ENCODE data around the gene ACTL7B. TPM values are rescaled to one million over a fixed set of nuclear protein-coding genes. Genes with fewer than 3 reads are reported as not detected.

Gene ACTL7B
- total and polyA plus RNA-seq, 10 of the 15 experiments (the other 5 are each of a cell fraction or from before 2014, with no cell fraction given): not detected

- ATAC-seq: no peak
- Histone ChIP-seq H4K20me1 (ENCODE audit: control insufficient read depth, insufficient read depth) (no peaks in the 10 kb centered on the region), H3K9me3 (replicated peaks; ENCODE audit: control insufficient read depth, insufficient read depth, low read length) (no peaks in the 10 kb centered on the region), H3K27ac (ENCODE audit: control insufficient read depth, insufficient read depth) (no peak overlapping the region), H3K36me3 (ENCODE audit: control insufficient read depth in 2 of 2, insufficient read depth in 2 of 2, low read length in 1 of 2) (peaks cover 6 to 18% of the 10 kb centered on the region in 2 experiments), H2AFZ (ENCODE audit: control insufficient read depth, low read depth, low read length) (no peak overlapping the region), H3K4me1 (ENCODE audit: control insufficient read depth, insufficient read depth, low read length) (no peaks in the 10 kb centered on the region), H3K27me3 (replicated peaks in 1 of 2; ENCODE audit: control insufficient read depth in 2 of 2, insufficient read depth in 2 of 2, low read length in 1 of 2) (no peaks in the 10 kb centered on the region), H3K4me3 (no peak overlapping the region), H3K4me2 (ENCODE audit: control insufficient read depth, insufficient read depth) (no peak overlapping the region), H3K79me2 (ENCODE audit: control insufficient read depth, insufficient read depth, low read length) (no peaks in the 10 kb centered on the region), H3K9ac (ENCODE audit: control insufficient read depth, insufficient read depth, low read length) (no peak overlapping the region)
- ChIA-PET CTCF (interaction anchor here (1.8 kb wide), 1 partner anchor 13 kb away, joined by 3 read pairs; no protein-coding TSS in a partner anchor), SMC1A (ENCODE audit: uncharacterized antibody, unreplicated experiment) (interaction anchor here (2.3 kb wide), 1 partner anchor 12 kb away, joined by 9 read pairs; no protein-coding TSS in a partner anchor), RAD21 (ENCODE audit: unreplicated experiment) (no interaction called here), POLR2A (no interaction called here)
- in situ Hi-C loops (cut with MboI): no loop called here
- DNase-seq (ENCODE audit: low read depth, low spot score): no peak
- TF ChIP-seq NR2F1 (conservative IDR thresholded peaks at IDR 0.05): no peak
- TF ChIP-seq NBN (IDR thresholded peaks at IDR 0.05): no peak
- no peak for TF ChIP-seq CHD1 (IDR thresholded peaks at IDR 0.05; ENCODE audit: low read depth, low read length)
- TF ChIP-seq, protein P1, sequence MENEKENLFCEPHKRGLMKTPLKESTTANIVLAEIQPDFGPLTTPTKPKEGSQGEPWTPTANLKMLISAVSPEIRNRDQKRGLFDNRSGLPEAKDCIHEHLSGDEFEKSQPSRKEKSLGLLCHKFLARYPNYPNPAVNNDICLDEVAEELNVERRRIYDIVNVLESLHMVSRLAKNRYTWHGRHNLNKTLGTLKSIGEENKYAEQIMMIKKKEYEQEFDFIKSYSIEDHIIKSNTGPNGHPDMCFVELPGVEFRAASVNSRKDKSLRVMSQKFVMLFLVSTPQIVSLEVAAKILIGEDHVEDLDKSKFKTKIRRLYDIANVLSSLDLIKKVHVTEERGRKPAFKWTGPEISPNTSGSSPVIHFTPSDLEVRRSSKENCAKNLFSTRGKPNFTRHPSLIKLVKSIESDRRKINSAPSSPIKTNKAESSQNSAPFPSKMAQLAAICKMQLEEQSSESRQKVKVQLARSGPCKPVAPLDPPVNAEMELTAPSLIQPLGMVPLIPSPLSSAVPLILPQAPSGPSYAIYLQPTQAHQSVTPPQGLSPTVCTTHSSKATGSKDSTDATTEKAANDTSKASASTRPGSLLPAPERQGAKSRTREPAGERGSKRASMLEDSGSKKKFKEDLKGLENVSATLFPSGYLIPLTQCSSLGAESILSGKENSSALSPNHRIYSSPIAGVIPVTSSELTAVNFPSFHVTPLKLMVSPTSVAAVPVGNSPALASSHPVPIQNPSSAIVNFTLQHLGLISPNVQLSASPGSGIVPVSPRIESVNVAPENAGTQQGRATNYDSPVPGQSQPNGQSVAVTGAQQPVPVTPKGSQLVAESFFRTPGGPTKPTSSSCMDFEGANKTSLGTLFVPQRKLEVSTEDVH (IDR thresholded peaks at IDR 0.05; ENCODE audit: low read depth, partially characterized antibody): no peak
- TF ChIP-seq KDM1A (IDR thresholded peaks at IDR 0.05; ENCODE audit: borderline replicate concordance): no peak
- no peak for TF ChIP-seq MYC (IDR thresholded peaks at IDR 0.05; ENCODE audit: insufficient read depth, insufficient read length, insufficient replicate concordance, low read length, severe bottlenecking)
- no peak for TF ChIP-seq CEBPB (IDR thresholded peaks at IDR 0.05; ENCODE audit: borderline replicate concordance in 1 of 2, low read depth in 2 of 2, low read length in 2 of 2)
- TF ChIP-seq YY1 (IDR thresholded peaks at IDR 0.05; ENCODE audit: low read depth, low read length): no peak
- intact Hi-C loops (cut with micrococcal nuclease; ENCODE audit: unreplicated experiment): no loop called here
- no peak for FAIRE-seq
- 97% methylated on average over 2 of the region's 2 CpGs for WGBS (ENCODE audit: insufficient coverage, insufficient replicate concordance, low lambda C conversion rate, missing lambda C conversion rate)
- no TSS peak for BruUV-seq (replicated peaks)
Observed at GRCh38 chr9:108877524-108877923, 21.7 kb upstream of the ACTL7B start.
